Skin epidermis (tissue), 12 donors: ENCODE data around the gene NOS3.

Source experiments
- H3K27ac ChIP-seq, 21 experiments: fragments of 200-600 bp; sonication (generic) in 11 of 21; one replicate each; pipeline ENCODE4 v1.5.0; 2020; ENCODE audit warnings: mild to moderate bottlenecking in 3 of 21, inconsistent platforms in 2 of 21, moderate library complexity in 2 of 21
- H3K4me3 ChIP-seq, 7 experiments: fragments of 200-600 bp; sonication (generic) in 2 of 7; one replicate each; pipeline ENCODE4 v1.5.0; 2020; ENCODE audit warnings: inconsistent platforms in 2 of 7, mild to moderate bottlenecking in 2 of 7, moderate library complexity in 1 of 7

Gene NOS3

DNA sequence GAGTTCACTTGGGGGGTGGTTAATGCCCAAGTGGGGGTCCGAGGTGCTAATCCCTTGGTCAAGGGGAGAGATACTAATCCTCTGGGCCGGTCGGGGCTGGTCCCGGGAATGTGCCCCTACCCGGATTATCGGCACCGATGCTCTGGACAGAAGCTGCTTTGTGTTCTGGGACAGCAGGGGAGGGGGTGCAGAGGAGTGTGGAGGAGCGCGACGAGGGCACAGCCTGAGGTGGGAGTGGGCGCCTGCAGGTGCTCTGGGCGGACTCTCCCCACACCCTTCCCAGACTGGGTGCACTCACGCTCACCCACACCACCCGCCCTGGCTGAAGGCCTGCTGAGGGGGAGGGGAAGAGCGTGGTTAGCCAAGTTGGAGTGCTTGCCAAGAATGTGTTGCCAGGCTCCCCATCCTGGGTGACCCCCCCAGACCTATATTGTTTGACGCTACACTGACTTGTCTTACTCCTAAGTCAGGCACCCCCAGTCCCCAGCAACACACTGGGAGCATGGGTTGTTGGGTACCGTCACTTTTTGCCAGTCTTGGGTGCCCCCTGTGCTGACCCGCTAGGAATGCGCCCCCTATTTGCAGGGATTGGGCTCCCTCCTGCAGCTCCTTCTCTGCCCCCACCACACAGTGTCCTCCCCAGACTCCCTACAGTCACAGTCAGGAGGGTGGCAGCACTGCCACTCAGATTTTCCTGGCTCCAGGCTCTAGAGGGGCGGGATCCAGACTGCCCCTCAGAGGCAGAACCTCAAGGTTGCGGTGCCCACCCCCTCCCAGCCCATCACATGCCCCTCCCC, 69.8 kb downstream of the NOS3 start:
- Histone ChIP-seq H3K4me3 (peak overlapping the region; percentile 61 to 95 (median 76)), H3K27ac (peak overlapping the region in 20 of 21 experiments; percentile 83 to 98 (median 92))

- peak overlapping the region in 13 of 21 experiments; percentile 6 to 98 (median 91) for H3K27ac ChIP-seq
- H3K4me3 ChIP-seq: no peak overlapping the region
Measured at GRCh38 chr7:151061213-151062110, 70.6 kb downstream of the NOS3 start.

- H3K4me3 ChIP-seq: no peak overlapping the region
- H3K27ac ChIP-seq: peak overlapping the region in 5 of 21 experiments; percentile 6 to 91 (median 39)
Measured at GRCh38 chr7:151062111-151062398, 71.2 kb downstream of the NOS3 start.

DNA sequence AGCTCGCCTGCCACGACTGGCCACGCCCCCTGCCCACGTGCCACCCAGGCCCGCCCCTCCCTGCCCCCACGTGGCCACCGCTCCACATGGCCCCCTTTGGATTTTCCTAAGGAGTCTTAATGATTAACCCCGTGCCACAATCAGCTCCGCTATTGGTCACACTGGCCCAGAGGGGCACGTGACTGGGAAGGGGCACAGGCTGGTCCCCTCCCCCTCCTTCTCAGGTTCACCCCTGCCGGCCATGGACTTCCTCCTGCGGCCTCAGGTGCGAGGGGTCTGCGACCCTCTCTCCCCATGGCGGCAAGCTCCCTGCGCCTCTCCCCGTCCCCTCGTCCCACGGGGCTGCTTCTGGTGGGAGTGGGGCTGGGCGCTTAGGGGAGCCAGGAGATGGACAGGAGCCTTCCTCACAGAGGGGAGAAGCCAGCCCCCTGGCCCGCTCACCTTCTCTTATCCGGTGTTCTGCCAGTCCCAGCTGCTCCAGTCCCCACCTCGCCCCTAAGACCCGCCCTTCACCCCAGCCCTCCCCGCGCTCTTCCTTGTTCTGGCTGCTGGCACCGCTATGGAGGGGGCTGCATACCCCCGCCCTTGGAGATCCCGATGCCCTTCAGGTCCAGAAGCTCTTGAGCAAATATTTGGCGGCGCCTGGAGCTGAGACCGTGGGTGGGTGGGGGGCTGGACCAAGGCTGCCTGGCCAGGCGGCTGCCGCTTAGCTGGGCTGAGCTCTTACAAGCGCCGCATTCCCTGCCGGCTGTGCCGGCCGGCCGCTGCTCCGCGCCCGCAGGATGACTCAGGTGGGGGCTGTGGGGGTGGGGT, 71.8 kb downstream of the NOS3 start:
- H3K27ac ChIP-seq: peak overlapping the region in 17 of 21 experiments; percentile 1 to 71 (median 44)
- H3K4me3 ChIP-seq: no peak overlapping the region

DNA sequence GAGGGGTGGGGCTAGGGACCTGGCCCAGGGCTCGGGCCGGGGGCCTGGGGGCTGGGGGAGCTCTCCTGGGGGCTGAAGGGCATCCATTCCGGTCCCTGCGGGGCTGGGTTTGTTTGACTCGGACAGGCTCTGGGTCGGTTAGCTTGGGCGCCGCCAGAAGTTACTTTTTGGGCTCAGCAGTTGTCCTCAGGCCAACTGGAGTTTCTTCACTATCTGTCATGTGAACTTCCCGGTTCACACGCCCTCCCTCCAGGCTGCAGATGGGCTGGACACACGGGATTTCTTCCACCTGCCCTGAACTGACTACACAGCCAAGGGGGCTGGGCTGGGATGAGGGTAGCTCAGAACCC, 72.4 kb downstream of the NOS3 start:
- H3K4me3 ChIP-seq: no peak overlapping the region
- peak overlapping the region in 15 of 21 experiments; percentile 1 to 71 (median 45) for H3K27ac ChIP-seq
